Embryonic facial prominence (tissue), 1 donor: ENCODE results near the gene FBN2.

Source experiments
- DNase-seq: peaks from one replicate; pipeline ENCODE4 v3.0.0-alpha.2; 2016; ENCODE audit errors: extremely low spot score

FBN2 gene

DNA sequence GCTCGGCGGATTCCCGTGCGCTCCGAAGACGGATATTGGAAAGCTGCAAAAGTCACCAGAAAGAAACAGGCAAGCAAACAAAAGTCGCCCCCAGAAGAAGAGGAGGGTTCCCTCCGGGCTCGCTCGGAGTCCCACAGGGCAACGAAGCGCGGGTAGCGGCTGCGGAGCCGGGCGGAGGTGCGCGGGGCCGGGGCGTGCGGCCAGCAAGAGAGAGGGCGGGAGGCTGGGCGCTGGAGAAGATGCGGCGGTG is at the start of gene FBN2:
Gene FBN2 (minus strand): TSS at position 246 of the 250 bp plus-strand sequence. CDS start 642 bp downstream, outside the sequence.
- DNase-seq: peak; percentile 9

DNA sequence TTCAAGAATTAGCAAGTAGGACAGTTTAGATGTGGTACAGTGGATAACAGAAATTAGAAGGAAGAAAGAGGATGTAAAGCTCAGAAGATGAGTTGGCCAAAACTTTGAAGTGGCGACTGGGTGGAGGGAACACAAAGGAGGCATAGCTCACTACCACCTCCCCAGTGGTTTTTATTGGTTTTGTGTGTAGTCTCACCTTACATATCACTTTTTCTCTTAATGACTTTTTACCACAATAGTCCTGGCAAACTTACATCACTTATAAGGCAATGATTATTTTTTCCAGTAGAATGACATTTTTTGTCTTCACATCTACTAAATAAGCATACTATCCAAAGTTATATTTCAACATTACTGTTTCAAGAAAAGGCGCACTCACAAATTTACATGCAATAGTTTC is 49.2 kb upstream of the FBN2 start:
- no peak for DNase-seq

DNA sequence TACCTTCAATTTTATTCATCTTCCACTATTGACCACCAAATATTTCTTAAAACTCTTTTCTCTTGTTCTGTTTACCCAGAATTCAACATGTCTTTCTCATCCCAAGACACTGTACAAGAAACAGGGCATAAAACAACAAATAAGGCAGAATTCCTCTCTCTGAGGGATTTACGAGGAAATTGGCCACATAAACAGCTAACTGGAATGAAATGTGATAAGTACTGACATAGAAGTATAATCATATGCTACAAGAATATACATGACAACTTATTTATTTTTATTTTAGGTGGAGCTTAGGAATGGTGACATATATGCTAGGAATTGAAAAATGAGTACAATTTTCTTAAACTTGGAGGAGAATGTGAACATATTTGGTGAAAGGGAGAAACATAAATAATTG is 48.8 kb upstream of the FBN2 start:
- no peak for DNase-seq

DNA sequence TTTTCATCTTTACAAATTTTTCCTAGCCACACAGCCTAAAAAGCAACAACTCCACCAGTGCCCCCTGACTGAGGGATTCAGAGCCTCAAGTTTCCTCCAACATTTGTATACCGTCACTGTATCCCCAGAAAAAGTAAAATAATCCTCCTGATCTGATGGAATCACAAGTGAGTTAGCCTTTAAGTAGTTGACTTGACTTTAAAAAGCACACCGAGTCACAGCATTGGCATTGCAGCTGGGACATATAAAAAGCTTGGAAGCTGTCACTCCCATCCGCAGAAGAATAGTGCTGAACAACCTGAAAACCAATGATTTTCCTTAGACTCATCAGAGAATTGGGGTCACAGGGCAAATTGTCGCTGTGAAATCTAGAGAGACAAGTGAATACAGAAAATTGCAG is 41.6 kb upstream of the FBN2 start:
- DNase-seq: no peak

DNA sequence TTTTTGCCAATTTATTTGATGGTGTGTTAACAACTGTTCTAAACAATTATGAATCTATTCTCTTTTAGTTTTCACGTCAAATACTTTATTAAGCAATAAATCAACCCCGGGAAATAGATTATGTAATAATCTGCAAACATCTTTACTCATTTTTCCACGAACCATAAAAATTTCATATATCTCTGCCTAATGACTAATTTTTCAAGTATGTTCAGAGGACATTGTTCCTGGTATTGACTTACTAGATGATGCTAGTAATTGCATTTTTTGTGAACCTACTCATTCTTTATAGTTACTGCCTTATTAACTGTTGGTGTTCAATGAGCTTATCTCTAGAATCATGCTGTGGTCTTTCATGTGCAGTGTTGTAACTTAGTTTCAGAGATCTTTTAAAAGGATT is 41.0 kb upstream of the FBN2 start:
- DNase-seq: no peak

DNA sequence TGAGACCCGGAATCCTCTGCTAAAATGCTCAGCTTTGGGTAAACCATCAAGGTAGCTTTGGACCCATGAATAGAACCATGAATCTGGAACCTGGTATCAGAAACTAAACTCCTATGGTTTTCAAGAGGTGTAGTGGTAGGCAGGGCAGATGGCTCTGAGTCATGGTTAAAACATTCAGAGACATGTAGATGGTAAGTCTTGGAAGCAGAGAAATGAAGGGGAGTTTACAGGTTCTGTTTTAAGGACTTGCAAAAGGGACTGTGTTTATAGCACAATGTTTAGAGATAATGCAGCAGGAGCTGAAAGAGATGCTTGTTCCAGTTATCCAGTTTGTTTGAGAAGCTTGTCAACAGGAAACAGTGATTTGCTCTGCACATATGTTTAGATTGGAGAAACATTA is 36.0 kb upstream of the FBN2 start:
- DNase-seq: no peak

DNA sequence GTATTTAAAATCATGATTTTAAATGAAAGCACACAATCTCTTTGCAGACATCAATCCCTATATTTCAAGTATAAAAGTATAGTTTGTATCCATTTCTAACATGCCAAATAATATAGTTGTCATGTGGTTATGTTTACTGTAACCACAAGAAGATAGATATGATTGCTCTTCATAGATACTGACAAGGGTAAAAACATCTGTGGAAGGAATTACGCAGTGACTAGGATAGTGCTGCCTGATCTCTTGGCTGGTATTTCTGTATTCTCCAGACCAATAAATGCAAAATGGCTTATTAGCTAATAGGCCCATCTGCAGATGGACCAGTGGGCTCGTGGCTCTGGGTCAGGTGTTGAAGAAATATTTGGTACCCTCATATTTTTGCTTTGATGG is 34.9 kb upstream of the FBN2 start:
- no peak for DNase-seq

DNA sequence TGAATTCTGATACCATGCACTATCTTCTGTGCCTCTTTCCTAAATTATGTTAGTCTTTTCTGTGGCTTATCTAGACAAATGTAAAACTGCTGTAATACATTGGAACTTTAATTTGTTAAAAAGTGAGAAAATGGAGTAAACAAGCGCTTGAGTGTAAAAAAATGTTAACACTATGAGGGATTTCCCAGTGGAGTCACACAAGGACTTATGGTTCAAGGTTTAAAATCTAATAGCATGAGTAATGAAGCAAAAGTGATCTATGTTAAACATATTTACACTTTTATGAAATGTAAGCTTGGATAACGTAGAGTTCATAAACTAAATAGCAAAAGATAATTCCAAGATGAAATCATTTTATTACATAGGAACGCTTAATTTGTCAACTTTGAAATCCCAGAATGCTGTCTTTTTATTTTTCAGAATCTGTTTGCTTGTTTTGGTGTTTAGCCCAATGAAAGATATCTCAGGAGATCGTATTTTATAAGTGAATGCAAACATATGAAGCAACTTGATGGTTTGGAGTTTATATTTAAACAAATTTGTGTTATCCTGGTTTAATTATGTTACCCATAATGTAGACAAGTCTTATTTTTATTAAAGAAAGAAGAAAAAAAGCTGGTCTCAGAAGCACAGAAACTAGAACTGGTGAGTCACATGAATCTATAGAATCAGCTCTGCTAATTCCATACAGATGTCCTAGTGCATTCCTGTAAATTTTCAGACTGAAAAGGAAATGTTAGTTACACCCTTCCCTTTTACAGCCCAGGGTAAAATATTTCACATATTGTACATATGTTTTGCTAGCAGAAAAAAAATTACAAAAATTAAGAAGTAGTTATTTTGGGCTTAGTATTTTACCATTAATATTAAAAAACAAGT is 34.2 kb upstream of the FBN2 start:
- peak; percentile 64 for DNase-seq

DNA sequence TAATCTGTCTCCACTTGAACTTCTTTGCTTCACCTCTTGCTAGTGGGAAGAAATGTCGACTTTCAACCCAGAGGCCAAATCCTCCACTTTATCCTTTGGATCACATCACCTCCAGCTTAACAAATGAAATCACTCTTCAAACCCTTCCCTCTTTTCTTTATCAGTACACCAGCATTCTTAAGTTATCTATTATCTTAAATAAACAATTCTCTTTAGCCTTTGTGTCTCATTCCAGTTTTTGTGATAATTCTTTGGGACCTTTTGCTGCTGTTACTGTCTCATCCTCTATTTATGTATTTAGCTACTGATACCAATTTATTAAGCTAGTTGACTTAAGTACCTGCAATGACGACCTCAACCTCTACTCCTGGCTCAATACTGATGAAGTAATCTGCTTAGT is 28.1 kb upstream of the FBN2 start:
- DNase-seq: no peak

DNA sequence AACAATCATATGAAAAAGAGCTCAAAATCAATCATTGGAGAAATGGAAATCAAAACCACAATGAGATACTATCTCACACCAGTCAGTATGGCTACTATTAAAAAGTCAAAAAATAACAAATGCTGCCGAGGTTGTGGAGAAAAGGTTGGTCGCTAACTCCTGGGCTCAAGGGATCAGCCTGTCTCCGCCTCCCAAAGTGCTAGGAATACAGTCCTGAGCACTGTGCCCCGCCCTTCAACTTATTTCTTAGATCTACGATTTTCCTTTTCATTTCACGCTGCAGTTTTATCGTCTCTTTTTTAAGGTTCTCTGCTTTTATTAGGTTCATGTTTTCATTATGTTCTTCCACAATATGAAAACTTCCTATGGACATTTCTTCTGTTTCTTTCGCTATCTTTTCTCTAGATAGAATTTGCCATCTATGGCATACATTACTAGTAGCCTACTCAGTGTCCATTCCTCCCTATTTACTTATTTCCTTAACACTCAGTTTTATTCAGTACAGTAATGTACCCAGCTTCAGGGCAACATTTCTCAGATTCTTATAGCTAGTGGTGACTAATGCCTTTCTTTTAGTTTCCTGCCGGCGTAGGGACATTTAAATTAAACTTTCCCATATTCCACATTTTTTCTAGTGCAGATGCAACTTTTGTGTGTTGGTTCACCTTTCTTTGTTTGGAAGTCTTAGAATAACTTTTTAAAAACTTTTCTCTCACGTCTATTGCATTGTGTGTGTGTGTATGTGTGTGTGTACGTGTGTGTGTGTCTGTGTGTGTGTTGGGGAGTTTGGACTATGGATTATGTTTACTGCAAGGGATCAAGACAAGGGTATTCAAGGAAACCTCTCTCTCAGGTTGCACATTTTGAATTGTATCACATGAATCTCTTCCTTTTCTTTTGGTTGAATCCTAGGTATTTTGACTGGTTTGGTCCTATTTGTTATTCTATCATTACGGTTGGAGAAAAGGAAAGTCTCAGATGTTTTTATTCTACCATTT is 21.6 kb upstream of the FBN2 start:
- DNase-seq: no peak

DNA sequence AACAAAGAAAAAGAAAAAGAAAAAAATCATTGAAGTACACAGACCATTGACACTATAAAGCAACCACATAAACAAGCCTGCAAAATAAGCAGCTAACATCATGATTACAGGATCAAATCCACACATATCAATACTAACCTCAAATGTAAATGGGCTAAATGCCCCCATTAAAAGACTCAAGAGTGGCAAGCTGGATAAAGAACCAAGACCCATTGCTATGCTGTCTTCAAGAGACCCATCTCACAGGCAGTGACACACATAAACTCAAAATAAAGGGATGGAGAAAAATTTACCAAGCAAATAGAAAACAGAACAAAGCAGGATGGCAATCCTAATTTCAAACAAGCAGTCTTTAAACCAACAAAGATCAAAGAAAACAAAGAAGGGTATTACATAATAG is 15.7 kb upstream of the FBN2 start:
- DNase-seq: no peak

DNA sequence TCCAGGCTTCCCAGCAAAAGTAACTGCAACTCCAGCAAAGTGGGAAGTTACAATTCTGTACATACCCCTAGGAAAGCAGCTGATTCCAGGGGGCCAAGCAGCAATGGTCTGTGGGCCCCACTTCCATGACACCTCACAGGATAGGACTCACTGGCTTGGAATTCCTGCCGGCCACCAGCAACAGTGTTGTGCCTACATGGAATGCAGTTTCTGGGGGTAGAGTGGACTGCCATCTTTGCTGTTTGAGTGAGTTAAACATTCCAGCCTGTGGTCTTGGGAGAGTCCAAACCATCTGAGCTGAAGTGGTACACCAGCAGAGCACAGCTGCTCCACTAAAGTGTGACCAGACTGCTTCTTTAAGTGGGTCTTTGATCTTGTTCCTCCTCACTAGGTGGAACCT is 13.4 kb upstream of the FBN2 start:
- DNase-seq: no peak

DNA sequence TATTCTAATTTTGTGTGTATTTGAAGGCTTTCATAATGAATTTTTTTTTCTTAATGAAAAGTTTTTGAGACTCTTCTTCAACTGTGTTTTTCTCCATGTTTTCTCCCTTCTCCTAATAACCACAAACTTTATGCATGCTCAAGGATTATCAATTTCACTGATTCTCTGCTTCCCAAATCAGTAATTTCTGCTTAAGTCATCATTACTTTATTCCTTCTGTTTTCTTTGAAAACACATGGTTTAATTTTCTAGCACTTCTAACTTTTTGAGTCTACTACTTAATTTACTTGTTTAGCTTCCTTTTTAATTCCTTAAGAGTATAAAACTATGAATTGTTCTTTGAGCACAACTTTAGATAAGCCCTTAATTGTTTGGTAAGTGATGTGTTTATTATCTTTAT is 11.5 kb upstream of the FBN2 start:
- DNase-seq: no peak

DNA sequence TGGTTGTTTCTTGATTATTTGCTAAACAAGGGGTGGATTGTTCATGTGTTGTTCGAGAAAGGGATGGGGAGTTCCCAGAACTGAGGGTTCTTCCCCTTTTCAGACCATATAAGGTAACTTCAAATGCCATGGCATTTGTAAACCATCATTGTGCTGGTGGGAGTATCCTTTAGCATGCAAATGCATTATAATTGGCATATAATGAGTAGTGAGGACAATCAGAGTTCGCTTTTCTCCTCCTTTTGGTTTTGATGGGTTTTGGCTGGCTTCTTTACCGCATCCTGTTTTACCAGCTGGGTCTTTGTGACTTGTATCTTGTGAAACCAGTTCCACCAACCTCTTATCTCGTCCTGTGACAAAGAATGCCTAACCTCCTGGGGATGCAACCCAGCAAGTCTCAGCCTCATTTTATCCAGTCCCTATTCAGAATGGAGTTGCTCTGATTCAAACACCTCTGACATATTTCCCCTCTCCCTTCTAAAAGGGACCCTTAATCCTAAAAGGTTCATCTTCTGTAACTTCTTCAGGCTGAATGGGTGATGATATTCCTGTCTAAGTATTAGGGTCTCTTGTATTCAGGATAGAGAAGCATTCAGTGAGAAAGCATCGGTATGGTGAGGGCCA is 8.7 kb upstream of the FBN2 start:
- DNase-seq: no peak

DNA sequence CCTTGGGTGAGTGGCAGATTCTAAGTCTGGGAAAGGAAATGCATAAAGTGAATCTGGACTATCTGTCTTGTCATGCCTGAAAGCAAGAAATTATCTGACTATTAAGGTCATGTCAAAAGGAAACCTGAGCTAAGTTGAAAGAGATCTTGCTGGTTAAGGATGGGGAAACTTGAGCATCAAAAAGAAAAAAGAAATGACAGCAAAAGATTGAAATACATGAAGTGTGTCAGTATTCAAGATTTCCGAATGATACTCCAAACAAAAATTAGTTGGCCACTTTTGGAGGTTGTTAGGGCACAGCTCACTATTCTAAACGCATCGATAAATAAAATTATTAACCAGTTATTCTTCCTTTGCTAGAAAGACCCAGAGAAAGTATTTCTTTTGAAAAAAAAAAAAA is 3.3 kb upstream of the FBN2 start:
- no peak for DNase-seq

DNA sequence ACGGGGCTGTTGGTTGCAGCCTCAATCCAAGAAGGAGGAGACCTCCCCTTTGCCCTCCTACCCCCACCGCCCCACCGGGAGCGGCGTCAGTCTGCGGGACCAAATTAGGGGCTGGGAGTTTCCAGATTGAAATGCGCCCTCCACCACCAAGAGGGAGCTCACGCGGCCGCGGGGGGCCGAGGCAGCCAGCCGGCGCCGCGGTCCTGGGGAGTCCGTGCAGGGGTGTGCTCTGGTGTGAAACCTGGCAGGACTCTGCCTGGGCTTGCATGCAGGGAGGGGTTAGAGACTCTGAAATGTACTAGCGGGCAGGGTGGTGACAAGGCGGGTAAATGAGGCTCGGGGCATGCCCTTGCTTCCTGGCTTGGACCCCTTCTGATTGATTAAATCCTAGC is 989 bp upstream of the FBN2 start:
- no peak for DNase-seq

DNA sequence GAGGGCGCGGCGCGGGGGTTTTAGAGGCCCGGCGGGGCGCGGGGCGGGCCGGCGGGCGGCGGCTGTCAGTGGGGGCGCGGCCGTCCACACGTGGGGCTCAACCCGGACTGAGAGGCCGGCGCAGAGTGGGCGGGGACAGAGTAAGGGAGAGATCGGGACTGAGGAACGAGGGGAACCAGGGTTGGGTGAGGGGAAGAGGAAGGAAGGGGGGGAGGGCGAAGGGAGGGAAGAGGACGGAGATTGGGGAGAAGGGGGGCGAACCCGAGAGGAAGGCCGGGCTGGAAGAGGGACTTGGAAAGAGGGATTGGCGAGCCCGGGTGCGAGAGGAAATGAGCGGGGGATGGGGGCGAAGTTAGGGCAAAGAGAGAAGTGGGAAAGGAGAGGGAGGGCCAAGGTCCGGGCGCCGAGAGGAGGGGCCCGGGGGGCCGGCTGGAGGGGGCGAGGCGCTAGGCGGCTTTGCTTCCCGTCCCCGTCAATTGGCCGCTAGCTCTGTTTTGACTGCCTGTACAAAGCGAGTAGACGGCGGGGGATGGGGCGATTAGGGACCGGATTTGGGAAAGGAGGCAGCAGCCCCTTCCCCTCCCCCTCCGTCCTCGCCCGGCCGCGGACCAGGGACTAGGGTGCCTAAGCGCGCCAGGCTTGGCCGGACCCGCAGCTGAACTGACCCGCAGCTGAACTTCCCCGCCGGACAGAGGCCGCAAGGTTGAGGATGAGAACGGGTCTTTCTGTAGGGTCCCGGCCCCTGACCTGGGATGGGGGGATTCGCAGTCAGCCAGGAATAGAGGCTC is 399 bp upstream of the FBN2 start:
- DNase-seq: peak; percentile 91

DNA sequence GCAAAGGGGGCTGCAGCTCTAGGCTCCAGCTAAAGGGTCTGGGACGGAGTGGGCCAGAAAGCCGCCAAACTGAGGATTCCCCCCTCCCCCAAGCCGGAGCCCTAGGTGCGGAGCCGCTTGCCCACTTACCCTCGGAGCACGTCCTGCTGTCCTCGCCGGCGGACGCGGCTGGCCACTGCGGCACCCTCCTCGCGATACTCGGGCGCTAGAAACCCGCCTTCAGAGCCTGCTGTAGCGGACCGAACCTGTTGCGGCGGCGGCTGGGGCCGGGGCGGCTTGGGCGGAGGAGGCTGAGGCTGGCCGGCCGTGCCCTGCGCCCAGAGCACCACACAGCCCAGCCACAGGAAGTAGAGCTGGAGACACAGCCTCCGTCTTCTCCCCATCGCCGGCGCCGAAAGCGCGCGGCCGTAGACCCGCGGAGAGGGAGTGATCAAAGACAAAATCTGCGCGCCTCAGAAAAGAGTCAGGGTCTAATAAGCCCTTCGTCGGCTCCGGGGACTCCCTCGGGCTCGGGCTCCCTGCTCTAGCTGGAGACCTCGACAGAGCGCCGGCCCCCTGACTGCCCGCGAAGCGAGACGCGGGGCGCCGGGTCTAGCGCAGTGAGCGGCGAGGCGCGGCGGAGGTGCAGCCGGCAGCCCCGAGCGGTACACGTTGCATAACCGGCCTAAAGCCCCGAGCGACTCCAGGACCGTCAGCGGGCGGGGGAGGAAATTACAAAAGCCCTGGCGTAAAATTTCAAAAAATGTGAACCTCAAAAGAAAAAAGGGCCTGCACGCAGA is 635 bp downstream of the FBN2 start:
- DNase-seq: no peak

DNA sequence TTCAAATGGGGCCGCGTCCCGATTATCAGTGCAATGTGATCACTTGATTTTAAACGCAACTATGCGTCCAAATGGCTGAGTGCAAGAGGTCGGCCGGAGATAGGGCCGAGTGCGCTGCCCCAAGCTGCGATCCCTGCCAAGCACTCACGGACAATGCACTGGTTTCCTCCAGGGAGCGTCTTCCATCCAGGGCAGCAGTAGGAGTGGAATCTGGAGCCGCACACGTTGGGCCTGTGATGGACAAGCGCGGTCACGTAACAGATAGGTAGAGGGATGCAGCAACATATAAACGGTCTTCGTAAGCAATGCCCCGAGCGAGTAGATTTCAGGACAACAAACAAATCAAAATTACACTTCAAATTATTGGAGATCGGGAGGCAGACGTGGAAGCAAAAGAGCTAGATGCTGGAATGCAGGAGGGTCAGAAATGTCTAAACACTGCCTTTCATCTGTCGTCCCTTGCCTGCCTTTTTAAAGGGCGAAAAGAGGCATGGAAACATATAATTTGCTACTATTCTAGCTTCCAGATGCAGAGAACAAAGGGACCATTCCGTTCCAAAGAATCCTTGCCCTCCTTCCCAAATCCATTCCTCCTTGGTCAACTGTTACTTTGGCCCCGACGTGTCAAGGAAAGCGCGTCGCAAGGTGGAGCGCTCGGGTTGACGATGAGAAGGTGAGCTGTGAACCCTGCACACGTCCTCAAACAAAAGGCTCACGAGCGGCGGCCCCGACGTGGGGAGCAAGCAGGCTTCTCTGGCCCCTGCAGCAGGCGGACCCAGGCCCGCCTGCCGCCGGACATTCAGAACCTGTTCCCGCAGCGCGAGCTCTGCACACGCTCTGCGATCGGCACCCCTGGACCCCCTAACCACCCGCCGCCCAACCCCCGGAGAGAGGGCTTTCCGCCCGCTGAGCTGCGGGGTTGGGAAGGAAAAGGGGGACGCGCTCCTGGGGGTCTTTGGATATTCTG is 1.5 kb downstream of the FBN2 start:
- DNase-seq: no peak

DNA sequence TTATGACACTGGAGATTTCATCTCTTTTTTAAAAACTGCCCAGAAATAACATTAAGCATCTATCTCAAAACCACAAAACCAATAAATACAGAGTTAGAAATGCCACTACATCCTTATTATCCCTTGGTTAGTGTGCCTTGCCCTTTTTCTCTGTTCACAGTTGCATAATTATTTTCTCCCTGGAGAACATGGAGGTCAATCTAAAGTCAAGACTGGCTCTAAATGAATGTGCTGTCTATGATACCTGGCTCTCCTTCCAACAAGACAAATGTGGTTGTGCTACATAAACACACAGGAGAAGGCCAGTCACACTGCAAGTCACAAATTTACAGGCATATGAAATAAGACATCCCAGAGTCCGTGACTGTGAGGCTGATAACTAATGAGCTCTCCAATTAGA is 2.8 kb downstream of the FBN2 start:
- no peak for DNase-seq
